DOHH2 (cell line): Measurements from ENCODE around the gene NRM.
"Not testable (repeated sequence)": the region's sequence is repeated elsewhere in the genome, so short reads cannot be mapped to it uniquely, and the experiment has no call there.

Source experiments
- H3F3A ChIP-seq: fragments of 200-600 bp; sonication (generic), shearing (Covaris generic); 2 replicates; pipeline ENCODE4 v1.6.0; 2016; ENCODE audit warnings: antibody characterized with exemption, mild to moderate bottlenecking; ENCODE audit not compliant: control insufficient read depth, insufficient read depth
- H3K27ac ChIP-seq: fragments of 200-600 bp; sonication (generic); 2 replicates; pipeline ENCODE4 v1.5.1; 2014; ENCODE audit warnings: low read depth, mild to moderate bottlenecking, low read length, moderate library complexity
- H3K27me3 ChIP-seq: fragments of 200-600 bp; sonication (generic); 2 replicates; pipeline ENCODE4 v1.6.1; 2014; ENCODE audit warnings: mild to moderate bottlenecking, low read length, mixed read lengths; ENCODE audit not compliant: control insufficient read depth
- H3K36me3 ChIP-seq: fragments of 200-600 bp; sonication (generic); 2 replicates; pipeline ENCODE4 v1.6.1; 2014; ENCODE audit warnings: mild to moderate bottlenecking, low read length, moderate library complexity, mixed read lengths; ENCODE audit not compliant: control insufficient read depth
- H3K4me1 ChIP-seq: fragments of 200-600 bp; sonication (generic); 2 replicates; pipeline ENCODE4 v1.6.1; 2014; ENCODE audit warnings: mild to moderate bottlenecking, low read length, mixed read lengths; ENCODE audit not compliant: control insufficient read depth
- H3K4me2 ChIP-seq: fragments of 200-600 bp; sonication (generic); 2 replicates; pipeline ENCODE4 v1.6.0; 2014; ENCODE audit warnings: mild to moderate bottlenecking, low read length, moderate library complexity
- H3K4me3 ChIP-seq: fragments of 200-600 bp; sonication (generic); 2 replicates; pipeline ENCODE4 v1.5.1; 2014; ENCODE audit warnings: mild to moderate bottlenecking, low read length, mixed read lengths
- H3K79me2 ChIP-seq: fragments of 200-600 bp; sonication (generic); 2 replicates; pipeline ENCODE4 v1.6.1; 2014; ENCODE audit warnings: mild to moderate bottlenecking, low read length, mixed read lengths; ENCODE audit not compliant: control insufficient read depth
- H3K9me2 ChIP-seq: fragments of 200-600 bp; sonication (generic); replicated peaks from 2 replicates; pipeline ENCODE4 v1.6.1; 2014; ENCODE audit warnings: mild to moderate bottlenecking, low read length, mixed read lengths; ENCODE audit not compliant: control insufficient read depth
- H3K9me3 ChIP-seq: fragments of 200-600 bp; sonication (generic); 2 replicates; pipeline ENCODE4 v1.6.1; 2014; ENCODE audit warnings: antibody characterized with exemption, low read length, mixed read lengths; ENCODE audit not compliant: control insufficient read depth, insufficient read depth
- H4K20me1 ChIP-seq: fragments of 200-600 bp; sonication (generic); 2 replicates; pipeline ENCODE4 v1.6.0; 2014; ENCODE audit warnings: low read depth, mild to moderate bottlenecking, antibody characterized with exemption, low read length, moderate library complexity; ENCODE audit not compliant: control insufficient read depth, insufficient read depth
- CTCF ChIP-seq: fragments of 200-600 bp; sonication (generic); IDR thresholded peaks from one replicate; pipeline ENCODE4 v1.5.1; 2014; ENCODE audit warnings: antibody characterized with exemption, mild to moderate bottlenecking, low read depth, low read length; ENCODE audit not compliant: poor library complexity, severe bottlenecking
- EZH2phosphoT487 ChIP-seq: fragments of 200-600 bp; sonication (generic); IDR thresholded peaks from 2 replicates; pipeline ENCODE4 v1.6.1; 2017; ENCODE audit warnings: borderline replicate concordance, mild to moderate bottlenecking, antibody characterized with exemption, low read length, moderate library complexity, mixed read lengths

Gene NRM

GRCh38 chr6:30670760-30671527 is 19.8 kb downstream of the NRM start:
- peaks cover 14% of the 10 kb centered on the region for H3F3A ChIP-seq
- no peaks in the 10 kb centered on the region for H3K27me3 ChIP-seq

DNA sequence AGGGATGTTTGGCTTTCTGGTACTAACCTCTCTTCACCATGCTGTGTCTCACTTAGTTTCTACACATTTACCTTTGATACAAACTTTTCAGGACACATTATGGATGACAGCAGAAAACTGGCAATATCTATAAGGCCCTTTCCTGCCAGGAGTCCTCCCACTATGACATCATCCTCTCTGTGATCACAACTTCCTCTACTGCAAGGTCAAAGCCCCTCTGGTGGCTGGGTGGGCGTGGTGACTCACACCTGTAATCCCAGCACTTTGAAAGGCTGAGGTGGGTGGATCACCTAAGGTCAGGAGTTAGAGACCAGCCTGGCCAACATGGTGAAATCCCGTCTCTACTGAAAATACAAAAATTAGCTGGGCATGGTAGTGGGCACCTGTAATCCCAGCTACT is 24.5 kb downstream of the NRM start:
- not testable (repeated sequence) for H3K9me2 ChIP-seq, H3K4me2 ChIP-seq, H3K4me1 ChIP-seq, H3K27ac ChIP-seq, H3K4me3 ChIP-seq, H3F3A ChIP-seq, H3K27me3 ChIP-seq, H4K20me1 ChIP-seq, H3K9me3 ChIP-seq
- peaks cover 70% of the 10 kb centered on the region for H3K36me3 ChIP-seq
- H3K79me2 ChIP-seq: peaks cover 10% of the 10 kb centered on the region

More at GRCh38 chr6:30670760-30671527, 19.8 kb downstream of the NRM start:
- Histone ChIP-seq H3K4me3 (0 out of 2 replicates have a peak overlapping the region, but pooled peaks have one; percentile 90), H3K79me2 (peaks cover 26% of the 10 kb centered on the region), H3K27ac (no peak overlapping the region), H3K9me2 (no peaks in the 10 kb centered on the region), H3K4me2 (peak overlapping the region; percentile 68; the same call in 1 of the 2 replicates), H3K36me3 (peaks cover 38% of the 10 kb centered on the region), H3K9me3 (no peaks in the 10 kb centered on the region), H3K4me1 (peaks cover 25% of the 10 kb centered on the region), H4K20me1 (no peaks in the 10 kb centered on the region)
- TF ChIP-seq EZH2phosphoT487 (no peak), CTCF (peak; percentile 28)

- Histone ChIP-seq H3K9me2 (no peaks in the 10 kb centered on the region), H3F3A (no peaks in the 10 kb centered on the region), H4K20me1 (no peaks in the 10 kb centered on the region), H3K27ac (no peak overlapping the region), H3K36me3 (peaks cover 64% of the 10 kb centered on the region), H3K27me3 (no peaks in the 10 kb centered on the region), H3K4me3 (no peak overlapping the region), H3K9me3 (no peaks in the 10 kb centered on the region), H3K79me2 (no peaks in the 10 kb centered on the region; the same call in 1 of the 2 replicates), H3K4me1 (no peaks in the 10 kb centered on the region), H3K4me2 (no peak overlapping the region)
- no peak for TF ChIP-seq CTCF
- no peak for TF ChIP-seq EZH2phosphoT487
These were observed 25.6 kb downstream of the NRM start for GRCh38 chr6:30664994-30665767.

DNA sequence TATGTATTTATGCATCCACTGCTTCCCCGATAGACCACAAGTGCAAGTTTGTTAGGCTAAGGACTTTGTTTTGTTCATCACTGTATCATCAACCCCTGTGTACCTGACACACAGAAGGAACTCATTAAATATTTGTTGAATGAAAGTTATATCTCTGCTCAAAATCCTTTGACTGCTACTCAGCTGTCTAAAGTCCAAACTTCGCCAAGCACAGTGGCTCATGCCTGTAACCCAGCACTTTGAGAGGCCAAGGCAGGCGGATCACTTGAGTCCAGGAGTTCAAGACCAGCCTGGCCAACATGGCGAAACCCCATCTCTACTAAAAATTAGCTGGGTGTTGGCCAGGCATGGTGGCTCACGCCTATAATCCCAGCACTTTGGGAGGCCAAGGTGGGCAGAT is 32.9 kb downstream of the NRM start:
- H3K27me3 ChIP-seq, H4K20me1 ChIP-seq, H3K4me3 ChIP-seq, H3K27ac ChIP-seq, H3K9me2 ChIP-seq, H3F3A ChIP-seq, H3K4me1 ChIP-seq, H3K79me2 ChIP-seq, H3K4me2 ChIP-seq, H3K9me3 ChIP-seq: not testable (repeated sequence)
- peaks cover 77% of the 10 kb centered on the region for H3K36me3 ChIP-seq
